OCI-LY3 (cell line): ENCODE results near the gene SNX30.

ENCODE experiments used
- H2AFZ ChIP-seq: fragments of 200-600, 300-600 bp; shearing (Covaris generic); 2 replicates; pipeline ENCODE4 v1.6.0; 2014; ENCODE audit warnings: antibody characterized with exemption, low read depth, low read length
- H3K27ac ChIP-seq: fragments of 200-600, 300-600 bp; sonication (generic); 2 replicates; pipeline ENCODE4 v1.5.1; 2014; ENCODE audit warnings: mild to moderate bottlenecking, low read length, moderate library complexity, mixed read lengths
- H3K27me3 ChIP-seq: fragments of 200-600, 300-600 bp; sonication (generic); 2 replicates; pipeline ENCODE4 v1.6.1; 2014; ENCODE audit warnings: low read depth, low read length, mixed read lengths
- H3K36me3 ChIP-seq: fragments of 200-600, 300-600 bp; sonication (generic); replicated peaks from 2 replicates; pipeline ENCODE3; 2014; ENCODE audit warnings: low read depth, low read length, mixed read lengths
- H3K4me1 ChIP-seq: fragments of 300-600, 200-600 bp; sonication (generic); 2 replicates; pipeline ENCODE4 v1.6.1; 2014; ENCODE audit warnings: low read length, mixed read lengths
- H3K4me2 ChIP-seq: fragments of 200-600, 300-600 bp; sonication (generic); 2 replicates; pipeline ENCODE4 v1.6.1; 2014; ENCODE audit warnings: low read length, mixed read lengths
- H3K4me3 ChIP-seq: fragments of 300-600, 200-600 bp; sonication (generic); 2 replicates; pipeline ENCODE4 v1.5.1; 2014; ENCODE audit warnings: antibody characterized with exemption, mild to moderate bottlenecking, low read length, moderate library complexity
- H3K79me2 ChIP-seq: fragments of 300-600, 200-600 bp; shearing (Covaris generic); 2 replicates; pipeline ENCODE4 v1.6.1; 2014; ENCODE audit warnings: mild to moderate bottlenecking, low read length, mixed read lengths
- H3K9ac ChIP-seq: fragments of 300-600, 200-600 bp; shearing (Covaris generic); 2 replicates; pipeline ENCODE4 v1.6.0; 2014; ENCODE audit warnings: mild to moderate bottlenecking, low read length, moderate library complexity
- H3K9me3 ChIP-seq: fragments of 200-600, 300-600 bp; shearing (Covaris generic); 2 replicates; pipeline ENCODE4 v1.6.1; 2014; ENCODE audit warnings: low read length, mixed read lengths; ENCODE audit not compliant: insufficient read depth
- H4K20me1 ChIP-seq: fragments of 200-600, 300-600 bp; sonication (generic); 2 replicates; pipeline ENCODE4 v1.6.1; 2016; ENCODE audit warnings: low read length, mixed read lengths; ENCODE audit not compliant: insufficient read depth
- CTCF ChIP-seq: fragments of 200-600, 300-600 bp; sonication (generic); IDR thresholded peaks from 2 replicates; pipeline ENCODE4 v1.5.1; 2014; ENCODE audit warnings: antibody characterized with exemption, low read length, low read depth
- EZH2phosphoT487 ChIP-seq: fragments of 200-600 bp; shearing (Covaris generic); IDR thresholded peaks from 2 replicates; pipeline ENCODE4 v1.6.1; 2018; ENCODE audit warnings: antibody characterized with exemption, mixed run types, low read depth

Gene SNX30

GRCh38 chr9:112765281-112765680, 14.7 kb downstream of the SNX30 start:
- no peak overlapping the region for H3K4me3 ChIP-seq
- H3K4me1 ChIP-seq: no peaks in the 10 kb centered on the region
- no peaks in the 10 kb centered on the region; the same call in 1 of the 2 replicates for H4K20me1 ChIP-seq
- H3K36me3 ChIP-seq: no peaks in the 10 kb centered on the region
- no peaks in the 10 kb centered on the region for H3K27me3 ChIP-seq
- H3K4me2 ChIP-seq: no peak overlapping the region
- TF ChIP-seq EZH2phosphoT487 (no peak), CTCF (no peak)
- no peak overlapping the region for H2AFZ ChIP-seq
- H3K9me3 ChIP-seq: no peaks in the 10 kb centered on the region
- H3K27ac ChIP-seq: no peak overlapping the region
- no peaks in the 10 kb centered on the region for H3K79me2 ChIP-seq
- H3K9ac ChIP-seq: no peak overlapping the region

- Histone ChIP-seq H3K4me2 (peak overlapping the region; percentile 53), H3K9ac (no peak overlapping the region), H3K9me3 (no peaks in the 10 kb centered on the region), H3K27me3 (no peaks in the 10 kb centered on the region), H3K36me3 (no peaks in the 10 kb centered on the region), H2AFZ (no peak overlapping the region), H3K4me3 (no peak overlapping the region), H4K20me1 (peaks cover 3% of the 10 kb centered on the region; the same call in 1 of the 2 replicates), H3K27ac (no peak overlapping the region), H3K4me1 (peaks cover 25% of the 10 kb centered on the region), H3K79me2 (no peaks in the 10 kb centered on the region)
- TF ChIP-seq CTCF (no peak), EZH2phosphoT487 (no peak)
Observed at GRCh38 chr9:112771359-112772214, 21.0 kb downstream of the SNX30 start.

GRCh38 chr9:112772215-112772509, 21.6 kb downstream of the SNX30 start:
- H4K20me1 ChIP-seq: peaks cover 3% of the 10 kb centered on the region; the same call in 1 of the 2 replicates
- H3K79me2 ChIP-seq: no peaks in the 10 kb centered on the region
- H3K27ac ChIP-seq: no peak overlapping the region
- no peaks in the 10 kb centered on the region for H3K36me3 ChIP-seq
- H3K9ac ChIP-seq: no peak overlapping the region
- H3K27me3 ChIP-seq: no peaks in the 10 kb centered on the region
- no peak overlapping the region for H3K4me3 ChIP-seq
- no peak for TF ChIP-seq CTCF
- H3K4me2 ChIP-seq: peak overlapping the region; percentile 53
- no peak overlapping the region for H2AFZ ChIP-seq
- peaks cover 25% of the 10 kb centered on the region for H3K4me1 ChIP-seq
- H3K9me3 ChIP-seq: no peaks in the 10 kb centered on the region

GRCh38 chr9:112772551-112772950, 22.0 kb downstream of the SNX30 start:
- H3K79me2 ChIP-seq: no peaks in the 10 kb centered on the region

More at GRCh38 chr9:112772551-112772950, 22.0 kb downstream of the SNX30 start:
- no peaks in the 10 kb centered on the region for H3K36me3 ChIP-seq
- H3K4me3 ChIP-seq: no peak overlapping the region
- H3K27ac ChIP-seq: no peak overlapping the region
- H3K9me3 ChIP-seq: no peaks in the 10 kb centered on the region
- H2AFZ ChIP-seq: no peak overlapping the region
- H3K4me2 ChIP-seq: no peak overlapping the region
- no peak overlapping the region for H3K9ac ChIP-seq
- TF ChIP-seq CTCF (no peak), EZH2phosphoT487 (no peak)
- no peaks in the 10 kb centered on the region for H3K27me3 ChIP-seq
- peaks cover 3% of the 10 kb centered on the region; the same call in 1 of the 2 replicates for H4K20me1 ChIP-seq
- H3K4me1 ChIP-seq: peaks cover 25% of the 10 kb centered on the region
